ENCODE results near the gene TUBGCP2.

DNA sequence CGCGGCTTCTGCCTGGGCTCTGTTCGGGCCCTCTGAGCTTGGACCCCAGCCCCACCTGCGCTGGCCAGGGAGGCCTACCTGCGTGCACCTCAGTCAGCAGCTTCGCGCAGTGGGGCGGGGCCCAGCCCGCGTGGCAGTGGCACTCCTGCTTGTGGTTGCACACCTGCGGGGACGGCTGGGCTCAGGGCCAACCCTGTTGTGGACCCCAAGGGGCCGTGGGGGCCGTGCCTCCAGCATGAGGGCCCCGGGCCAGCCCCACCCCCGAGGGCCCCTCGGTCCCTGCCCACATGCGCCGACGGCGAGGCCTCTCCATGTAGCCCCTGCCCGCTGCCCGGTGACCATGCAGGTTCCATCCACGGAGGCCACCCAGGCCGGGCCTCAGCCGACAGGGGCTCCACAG, 39.3 kb downstream of the TUBGCP2 start:
- no peak for TF ChIP-seq TAF1 (IDR thresholded peaks at IDR 0.05; ENCODE audit: borderline replicate concordance, insufficient read depth, low read length)
- TF ChIP-seq, protein P1, sequence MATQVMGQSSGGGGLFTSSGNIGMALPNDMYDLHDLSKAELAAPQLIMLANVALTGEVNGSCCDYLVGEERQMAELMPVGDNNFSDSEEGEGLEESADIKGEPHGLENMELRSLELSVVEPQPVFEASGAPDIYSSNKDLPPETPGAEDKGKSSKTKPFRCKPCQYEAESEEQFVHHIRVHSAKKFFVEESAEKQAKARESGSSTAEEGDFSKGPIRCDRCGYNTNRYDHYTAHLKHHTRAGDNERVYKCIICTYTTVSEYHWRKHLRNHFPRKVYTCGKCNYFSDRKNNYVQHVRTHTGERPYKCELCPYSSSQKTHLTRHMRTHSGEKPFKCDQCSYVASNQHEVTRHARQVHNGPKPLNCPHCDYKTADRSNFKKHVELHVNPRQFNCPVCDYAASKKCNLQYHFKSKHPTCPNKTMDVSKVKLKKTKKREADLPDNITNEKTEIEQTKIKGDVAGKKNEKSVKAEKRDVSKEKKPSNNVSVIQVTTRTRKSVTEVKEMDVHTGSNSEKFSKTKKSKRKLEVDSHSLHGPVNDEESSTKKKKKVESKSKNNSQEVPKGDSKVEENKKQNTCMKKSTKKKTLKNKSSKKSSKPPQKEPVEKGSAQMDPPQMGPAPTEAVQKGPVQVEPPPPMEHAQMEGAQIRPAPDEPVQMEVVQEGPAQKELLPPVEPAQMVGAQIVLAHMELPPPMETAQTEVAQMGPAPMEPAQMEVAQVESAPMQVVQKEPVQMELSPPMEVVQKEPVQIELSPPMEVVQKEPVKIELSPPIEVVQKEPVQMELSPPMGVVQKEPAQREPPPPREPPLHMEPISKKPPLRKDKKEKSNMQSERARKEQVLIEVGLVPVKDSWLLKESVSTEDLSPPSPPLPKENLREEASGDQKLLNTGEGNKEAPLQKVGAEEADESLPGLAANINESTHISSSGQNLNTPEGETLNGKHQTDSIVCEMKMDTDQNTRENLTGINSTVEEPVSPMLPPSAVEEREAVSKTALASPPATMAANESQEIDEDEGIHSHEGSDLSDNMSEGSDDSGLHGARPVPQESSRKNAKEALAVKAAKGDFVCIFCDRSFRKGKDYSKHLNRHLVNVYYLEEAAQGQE (IDR thresholded peaks at IDR 0.05; ENCODE audit: insufficient read depth in 1 of 2, low read depth in 2 of 2, low read length in 2 of 2): no peak
- no peak for TF ChIP-seq FOXP2 (optimal IDR thresholded peaks at IDR 0.05; ENCODE audit: borderline replicate concordance, extremely low read depth, extremely low read length, insufficient read depth)
- no peak for TF ChIP-seq POLR2AphosphoS5 (IDR thresholded peaks at IDR 0.05; ENCODE audit: low read depth, low read length)
